GM19035 (cell line): ENCODE results near the gene NIPBL.
"Not testable (repeated sequence)": the region's sequence is repeated elsewhere in the genome, so short reads cannot be mapped to it uniquely, and the experiment has no call there.

ENCODE experiments used
- ATAC-seq: cut with Tn5 transposase; IDR thresholded peaks from one replicate; pipeline ENCODE4 v1.9.1; 2021; ENCODE audit not compliant: unreplicated experiment

NIPBL gene

DNA sequence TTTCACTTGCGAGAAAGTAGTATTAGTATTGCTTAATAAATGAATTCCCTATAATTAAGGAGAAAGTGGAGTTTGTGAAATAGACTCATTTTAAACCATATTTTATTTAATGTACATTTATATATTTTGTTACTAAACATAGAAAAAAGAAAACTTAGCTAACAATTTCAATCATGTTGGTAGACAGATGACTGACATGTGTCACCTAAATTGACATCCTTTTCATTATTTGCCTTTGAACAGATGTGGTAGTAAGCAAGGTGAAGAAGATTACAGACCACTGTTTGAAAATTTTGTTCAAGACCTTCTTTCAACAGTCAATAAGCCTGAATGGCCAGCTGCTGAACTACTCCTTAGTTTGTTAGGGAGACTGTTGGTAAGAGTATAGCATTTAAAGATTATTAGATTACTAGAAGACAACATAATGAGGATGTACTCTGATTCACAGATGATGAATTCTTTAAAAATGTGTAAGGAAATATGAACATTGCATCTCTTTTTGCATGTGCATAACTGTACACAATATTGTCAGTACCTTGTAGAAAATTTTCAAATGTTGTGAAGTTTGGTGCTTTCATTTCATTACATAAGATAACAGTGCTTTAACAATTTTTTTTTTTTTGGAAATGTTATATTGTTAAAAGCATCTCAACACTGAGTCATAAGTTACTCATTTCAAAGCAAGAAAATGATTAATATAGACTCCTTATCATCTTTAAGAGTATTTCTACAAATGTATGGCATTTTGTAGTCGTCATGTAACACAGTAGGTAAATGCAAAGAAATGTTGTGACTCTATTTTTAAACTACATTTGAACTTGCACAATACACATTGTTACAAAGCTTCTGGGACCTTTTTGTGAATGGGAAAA is 139.5 kb downstream of the NIPBL start:
- ATAC-seq, result no peak

DNA sequence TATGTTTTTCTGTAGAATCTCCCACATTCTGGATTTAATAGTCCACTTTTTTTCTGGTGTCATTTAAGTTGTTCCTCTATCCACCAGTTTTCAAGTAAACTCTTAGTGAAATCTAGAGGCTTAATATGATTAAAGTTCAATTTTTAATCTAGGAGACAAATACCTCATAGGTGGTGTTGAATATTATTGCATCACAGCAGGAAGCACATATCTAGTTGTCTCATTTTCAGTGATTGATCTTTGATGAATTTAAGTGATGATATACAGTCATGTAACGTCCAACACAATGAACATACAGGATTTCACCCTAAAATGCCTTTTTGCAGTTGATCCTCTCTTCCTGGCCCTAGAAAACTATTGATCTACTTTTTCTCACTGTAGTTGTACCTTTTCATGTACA is 152.3 kb downstream of the NIPBL start:
- ATAC-seq, result no peak

DNA sequence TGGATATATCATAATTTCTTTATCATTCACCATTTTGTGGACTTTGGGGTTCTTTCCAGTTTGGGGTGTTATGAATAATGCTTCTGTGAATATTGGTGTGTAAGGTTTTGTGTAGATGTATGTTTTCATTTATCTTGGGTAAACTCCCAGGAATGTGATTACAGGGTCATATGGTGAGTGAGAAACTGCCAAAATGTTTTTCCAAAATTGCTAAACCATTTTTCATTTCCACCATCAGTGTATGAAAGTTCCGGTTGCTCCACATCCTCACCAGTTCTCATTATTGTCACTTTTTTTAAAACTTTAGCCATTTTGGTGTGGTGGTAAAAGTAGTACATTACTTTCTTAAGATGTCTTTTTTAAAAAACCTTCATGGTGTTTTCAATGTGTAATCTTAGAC is 152.9 kb downstream of the NIPBL start:
- no peak for ATAC-seq

DNA sequence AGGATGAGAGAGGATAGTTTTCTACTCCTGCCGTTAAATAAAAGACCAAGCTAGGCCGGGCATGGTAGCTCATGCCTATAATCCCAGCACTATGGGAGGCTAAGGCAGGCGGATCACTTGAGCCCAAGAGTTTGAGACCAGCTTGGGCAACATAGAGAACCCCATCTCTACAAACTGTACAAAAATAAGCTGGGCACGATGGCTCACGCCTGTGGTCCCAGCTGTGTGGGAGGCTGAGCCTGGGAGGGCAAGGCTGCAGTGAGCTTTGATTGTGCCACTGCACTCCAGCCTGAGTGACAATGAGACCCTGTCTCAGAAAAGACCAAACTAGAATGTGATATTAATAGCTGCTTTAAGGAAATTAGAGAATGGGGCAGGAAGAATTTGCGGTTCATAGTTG is 158.4 kb downstream of the NIPBL start:
- no peak for ATAC-seq

DNA sequence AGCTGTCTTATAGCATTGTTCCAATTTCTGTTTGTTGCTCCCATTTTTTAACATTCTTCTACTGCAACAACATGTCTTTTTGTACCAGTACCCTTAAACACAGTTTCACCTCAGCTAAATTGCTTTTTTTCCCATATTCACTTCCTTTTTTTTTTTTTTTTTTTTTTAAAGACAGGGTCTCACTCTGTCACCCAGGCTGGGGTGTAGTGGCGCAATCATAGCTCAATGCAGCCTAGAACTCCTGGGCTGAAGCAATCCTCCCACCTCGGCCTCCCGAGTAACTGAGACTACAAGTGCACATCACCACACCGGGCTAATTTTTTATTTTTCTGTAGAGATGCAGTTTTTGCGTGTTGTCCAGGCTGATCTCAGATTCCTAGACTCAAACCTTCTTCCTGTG is 161.3 kb downstream of the NIPBL start:
- no peak for ATAC-seq

DNA sequence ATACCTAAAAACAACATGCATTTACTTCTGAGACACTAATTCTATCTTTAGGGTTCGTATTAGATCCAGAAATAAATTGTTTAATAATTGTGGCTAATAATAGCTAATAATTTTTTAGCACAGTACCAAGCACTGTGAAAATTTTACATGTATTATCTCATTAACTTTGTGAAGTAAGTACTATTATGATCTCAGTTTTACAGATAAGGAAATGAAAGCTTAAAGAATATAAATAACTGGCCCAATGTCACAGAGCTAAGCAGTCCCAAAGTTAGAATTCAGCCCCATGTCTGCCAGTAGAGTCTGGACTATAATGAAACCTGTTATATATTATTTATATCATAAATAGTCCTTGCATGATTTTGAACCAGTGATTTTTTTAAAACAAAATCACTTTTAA is 163.3 kb downstream of the NIPBL start:
- ATAC-seq, result no peak

DNA sequence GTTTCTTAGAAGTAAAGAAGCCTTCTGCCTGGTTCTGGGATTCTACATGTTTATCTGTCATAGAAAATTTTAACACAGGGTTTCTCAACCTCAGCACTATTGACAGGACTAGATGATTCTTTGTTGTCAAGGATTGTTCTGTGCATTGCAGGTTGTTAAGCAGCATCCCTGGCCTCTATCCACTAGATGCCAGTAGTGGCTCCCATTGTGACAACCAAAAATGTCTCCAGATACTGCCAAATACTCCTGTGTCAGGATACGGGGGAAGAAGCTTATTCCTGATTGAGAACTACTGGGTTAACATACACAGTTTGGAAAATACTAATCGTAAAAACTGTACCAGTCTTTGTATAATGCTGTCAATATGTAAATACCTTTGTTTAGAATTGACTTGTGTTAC is 167.1 kb downstream of the NIPBL start:
- ATAC-seq, result no peak

DNA sequence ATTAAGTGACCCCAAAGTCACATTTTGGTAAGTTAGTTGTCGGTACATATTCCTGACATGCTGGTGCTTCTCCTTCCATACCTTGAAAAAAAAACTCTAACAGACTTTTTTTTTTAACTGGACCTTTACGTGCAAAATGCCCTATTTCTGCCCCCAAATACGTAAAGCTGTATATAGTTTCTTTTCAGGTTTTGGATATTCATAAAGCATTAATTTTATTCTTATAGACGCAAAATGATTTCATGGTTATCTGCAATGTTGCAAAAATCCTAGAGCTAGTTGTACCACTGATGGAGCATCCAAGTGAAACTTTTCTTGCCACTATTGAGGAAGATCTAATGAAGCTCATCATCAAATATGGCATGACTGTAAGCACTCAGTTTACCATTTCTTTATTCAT is 167.6 kb downstream of the NIPBL start:
- ATAC-seq, result no peak

DNA sequence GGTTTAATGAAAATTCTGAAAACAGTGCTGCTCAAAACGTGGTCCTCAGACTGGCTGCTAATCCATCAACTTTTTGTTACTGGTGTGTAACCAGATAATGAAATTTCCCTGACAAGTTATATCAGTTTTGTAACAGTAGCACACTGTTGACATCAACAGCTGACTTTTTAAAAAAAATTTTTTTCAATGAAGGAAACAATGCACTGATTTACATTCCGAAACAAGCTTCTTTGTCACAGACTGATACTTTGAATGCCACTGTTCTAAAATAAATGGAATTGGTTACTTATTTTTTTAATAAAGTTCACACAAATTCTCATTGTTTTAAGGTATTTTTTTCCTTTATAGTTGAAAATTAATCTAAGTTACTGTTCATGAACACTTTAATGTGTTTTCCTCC is 169.1 kb downstream of the NIPBL start:
- no peak for ATAC-seq

DNA sequence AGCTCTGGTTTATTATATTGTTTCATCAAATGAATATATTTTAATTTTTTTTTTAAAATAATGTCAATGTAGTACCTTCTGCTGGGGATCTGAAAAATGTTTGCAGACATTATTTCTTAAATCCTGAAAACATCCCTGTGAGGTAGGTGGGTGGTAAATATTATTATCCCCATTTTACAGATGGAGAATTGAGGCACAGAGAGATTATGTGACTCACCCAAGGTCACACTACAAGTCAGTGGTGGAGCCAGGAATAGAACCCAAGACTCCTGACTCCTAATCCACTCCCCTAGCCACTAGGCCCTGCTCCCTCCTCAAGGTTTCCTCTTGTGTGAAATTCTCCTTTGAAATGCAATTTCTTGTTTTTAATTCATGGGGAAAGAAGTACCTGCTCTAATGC is 171.4 kb downstream of the NIPBL start:
- ATAC-seq, result no peak

DNA sequence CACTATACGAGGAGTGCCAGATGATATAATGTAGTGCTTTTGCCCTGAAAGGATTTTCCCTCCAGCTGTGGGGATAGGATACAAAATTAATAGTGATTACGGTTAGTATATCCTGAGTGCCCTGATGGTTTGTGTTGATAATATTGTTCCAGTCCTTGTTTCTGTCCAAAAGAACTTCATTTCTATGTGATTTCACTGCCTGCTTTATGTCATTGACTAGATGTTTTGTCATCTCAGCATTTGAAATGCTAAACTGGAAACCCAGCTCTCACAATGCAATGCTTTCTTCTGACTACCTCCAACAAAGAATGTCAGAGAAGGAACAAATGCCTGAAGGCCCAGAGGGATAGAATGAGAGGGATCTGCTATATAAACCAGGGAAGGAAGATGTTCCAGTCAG is 177.8 kb downstream of the NIPBL start:
- ATAC-seq, result no peak

DNA sequence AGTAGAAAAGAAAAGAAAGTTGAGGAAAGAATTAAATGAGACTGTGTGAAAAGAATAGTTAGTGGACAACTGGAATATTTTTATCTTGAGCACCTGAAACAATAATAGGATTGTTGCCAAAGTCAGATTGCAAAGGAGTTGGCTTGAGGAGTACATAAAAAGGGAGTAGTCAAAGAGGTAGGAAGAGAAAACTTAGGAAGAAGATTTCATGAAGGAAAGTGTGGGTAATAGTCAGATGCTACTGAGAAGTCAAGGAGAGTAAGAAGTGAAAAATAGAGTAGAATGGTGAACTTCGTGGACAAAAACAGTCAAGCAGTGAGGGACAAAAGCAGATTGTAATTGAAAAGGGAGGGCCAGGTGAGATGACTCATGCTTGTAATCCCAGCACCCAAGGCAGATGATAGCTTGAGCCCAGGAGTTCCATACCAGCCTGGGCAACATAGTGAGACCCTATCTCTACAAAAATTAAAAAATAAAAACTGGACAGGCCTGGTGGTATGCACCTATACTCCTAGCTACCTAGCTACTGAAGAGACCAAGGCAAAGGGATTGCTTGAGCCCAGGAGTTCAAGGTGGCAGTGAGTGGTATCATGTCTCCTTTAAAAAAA is 178.9 kb downstream of the NIPBL start:
- no peak for ATAC-seq

DNA sequence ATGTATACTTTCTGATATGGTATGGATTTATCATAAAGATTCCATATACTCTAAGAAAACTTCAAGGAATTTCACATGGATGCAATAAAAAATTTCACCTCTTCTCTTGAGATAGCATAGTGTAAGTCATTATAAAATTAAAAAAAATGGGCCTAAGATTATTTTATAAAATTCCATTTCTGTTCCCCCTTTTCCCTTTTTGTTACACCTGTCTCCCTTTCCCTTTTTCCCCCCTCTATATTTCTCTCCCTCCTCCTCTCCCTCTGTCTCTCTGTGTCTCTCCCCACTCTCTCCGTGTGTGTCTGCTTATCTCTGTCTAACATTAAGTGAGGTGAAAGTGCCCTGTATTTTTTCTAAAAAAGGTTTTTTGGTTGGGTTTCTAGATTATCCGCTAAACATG is 180.2 kb downstream of the NIPBL start:
- ATAC-seq, result no peak

DNA sequence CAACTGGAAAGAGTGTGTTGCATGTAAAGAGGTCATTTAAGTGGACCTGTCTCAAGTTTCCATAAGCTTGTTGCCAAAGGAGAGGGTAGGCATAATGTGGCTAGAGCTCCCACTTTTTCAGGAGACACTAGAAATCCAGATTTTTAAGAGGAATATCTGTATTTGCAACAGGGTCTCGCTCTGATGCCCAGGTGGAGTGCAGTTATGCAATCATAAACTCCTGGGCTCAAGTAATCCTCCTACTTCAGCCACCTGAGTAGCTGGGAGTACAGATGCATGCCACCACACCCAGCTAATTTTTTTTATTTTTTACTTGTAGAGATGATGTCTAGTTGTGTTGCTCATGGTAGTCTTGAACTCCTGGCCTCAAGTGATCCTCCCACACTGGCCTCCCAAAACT is 183.5 kb downstream of the NIPBL start:
- ATAC-seq, result no peak

DNA sequence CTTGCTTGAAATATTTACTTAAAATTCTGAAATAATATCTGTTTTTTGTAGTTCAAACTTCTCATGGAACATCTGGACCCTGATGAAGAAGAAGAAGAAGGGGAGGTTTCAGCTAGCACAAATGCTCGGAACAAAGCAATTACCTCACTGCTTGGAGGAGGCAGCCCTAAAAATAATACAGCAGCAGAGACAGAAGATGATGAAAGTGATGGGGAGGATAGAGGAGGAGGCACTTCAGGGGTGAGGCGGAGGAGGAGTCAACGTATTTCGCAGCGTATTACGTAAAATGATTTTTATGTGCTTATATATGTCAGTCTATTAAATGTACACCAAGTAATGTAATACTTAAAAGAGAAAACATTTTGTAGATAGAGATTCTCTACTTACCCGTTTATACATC is 187.2 kb downstream of the NIPBL start:
- no peak for ATAC-seq

DNA sequence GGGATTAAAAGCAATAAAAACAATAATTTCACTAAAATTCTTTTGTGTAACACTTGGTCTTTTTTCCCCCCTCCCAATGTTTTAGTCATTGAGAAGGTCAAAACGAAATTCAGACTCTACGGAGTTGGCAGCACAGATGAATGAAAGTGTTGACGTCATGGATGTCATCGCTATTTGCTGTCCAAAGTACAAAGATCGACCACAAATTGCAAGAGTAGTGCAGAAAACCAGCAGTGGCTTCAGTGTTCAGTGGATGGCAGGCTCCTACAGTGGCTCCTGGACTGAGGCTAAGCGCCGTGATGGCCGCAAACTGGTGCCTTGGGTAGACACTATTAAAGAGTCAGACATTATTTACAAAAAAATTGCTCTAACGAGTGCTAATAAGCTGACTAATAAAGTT is 187.9 kb downstream of the NIPBL start:
- no peak for ATAC-seq

DNA sequence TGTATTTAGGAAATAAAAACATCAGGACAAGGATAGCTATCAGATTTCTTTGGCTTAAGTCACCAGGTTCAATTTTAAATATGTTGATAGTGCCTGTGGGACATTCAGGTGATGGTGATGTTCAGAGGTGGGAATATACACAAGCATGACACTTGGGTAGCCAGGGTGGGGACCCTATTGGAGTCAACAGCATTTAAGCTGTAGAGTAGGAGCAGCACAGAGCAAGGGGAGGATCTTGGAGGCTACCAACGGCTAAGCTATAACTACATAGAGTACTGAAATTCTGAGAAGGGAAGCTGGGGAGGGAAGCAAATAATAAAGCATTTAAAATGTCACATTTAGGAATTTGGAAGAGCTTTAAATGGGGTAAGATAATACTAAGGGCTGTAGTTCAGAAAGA is 194.9 kb downstream of the NIPBL start:
- ATAC-seq, result no peak

DNA sequence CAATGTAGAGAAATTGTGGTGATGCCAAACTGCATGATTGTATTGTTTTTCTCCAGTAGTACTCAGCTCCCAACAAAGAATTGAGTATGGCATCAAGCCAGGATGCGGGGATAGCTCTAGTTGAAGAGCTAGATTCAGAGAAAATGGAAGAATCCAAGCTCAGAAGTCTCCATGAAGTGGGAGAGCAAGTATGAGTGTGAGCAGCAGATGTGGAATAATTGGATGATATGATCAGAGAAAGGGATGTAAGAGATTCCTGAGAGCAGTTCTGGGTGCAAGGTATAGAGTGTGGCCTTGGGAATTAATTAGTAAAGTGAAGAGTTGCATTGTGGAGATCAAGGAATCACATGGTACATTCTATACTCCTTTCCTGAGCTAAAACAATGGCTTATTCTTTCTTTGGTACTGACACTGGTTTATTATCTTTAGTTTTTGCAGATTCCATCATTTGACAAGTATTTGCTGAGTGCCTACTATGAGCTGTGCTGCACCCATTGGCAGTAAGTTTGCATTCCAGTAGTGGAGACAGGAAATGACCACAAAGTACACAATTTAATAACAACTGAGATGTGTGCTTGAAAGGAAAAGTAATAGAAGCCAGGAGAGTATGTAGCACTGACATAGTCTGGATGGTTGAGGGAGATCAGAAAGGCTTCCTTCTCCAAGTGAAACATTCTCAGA is 195.5 kb downstream of the NIPBL start:
- no peak for ATAC-seq

DNA sequence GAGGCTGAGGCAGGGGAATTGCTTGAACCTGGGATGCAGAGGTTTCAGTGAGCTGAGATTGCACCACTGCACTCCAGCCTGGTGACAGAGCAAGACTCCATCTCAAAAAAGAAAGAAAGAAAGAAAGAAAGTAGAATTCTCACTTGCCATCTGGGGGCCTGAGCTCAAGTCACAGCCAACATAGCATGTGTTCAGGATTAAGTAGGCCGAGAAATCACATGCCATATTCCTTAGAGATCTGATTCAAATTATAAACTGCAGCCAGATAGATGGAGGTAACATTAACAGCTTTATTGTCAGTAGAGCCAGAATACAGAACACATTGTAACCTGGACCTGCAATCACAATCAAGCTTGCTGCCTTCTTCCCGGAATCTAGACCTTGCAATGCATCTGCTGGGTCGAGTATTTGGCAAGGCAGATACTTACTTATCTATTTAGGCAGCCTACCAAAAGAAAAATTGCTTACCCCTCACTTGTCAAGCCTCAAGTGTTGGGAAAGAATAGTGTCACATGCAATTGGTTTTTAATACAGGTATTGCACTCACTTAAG is 198.9 kb downstream of the NIPBL start:
- ATAC-seq, result no peak

DNA sequence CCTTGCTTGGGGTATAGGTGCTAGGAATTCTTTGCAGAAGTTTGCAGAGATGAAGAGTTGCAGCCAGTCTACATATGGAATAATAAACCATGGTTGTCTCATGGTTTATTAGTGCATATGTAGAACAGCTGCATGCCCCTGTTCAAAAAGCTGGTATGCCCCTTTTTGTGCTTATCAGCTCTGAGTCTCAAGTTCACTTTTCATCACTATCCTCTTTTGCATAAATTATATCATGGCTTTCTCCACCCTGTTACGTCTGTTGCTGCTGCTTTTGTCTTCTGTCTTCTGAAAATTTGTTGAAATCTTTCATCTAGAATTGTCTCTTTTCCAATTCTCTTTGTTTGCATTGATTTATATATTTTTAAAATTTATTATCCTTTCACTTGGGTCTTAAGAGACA is 200.6 kb downstream of the NIPBL start:
- no peak for ATAC-seq

DNA sequence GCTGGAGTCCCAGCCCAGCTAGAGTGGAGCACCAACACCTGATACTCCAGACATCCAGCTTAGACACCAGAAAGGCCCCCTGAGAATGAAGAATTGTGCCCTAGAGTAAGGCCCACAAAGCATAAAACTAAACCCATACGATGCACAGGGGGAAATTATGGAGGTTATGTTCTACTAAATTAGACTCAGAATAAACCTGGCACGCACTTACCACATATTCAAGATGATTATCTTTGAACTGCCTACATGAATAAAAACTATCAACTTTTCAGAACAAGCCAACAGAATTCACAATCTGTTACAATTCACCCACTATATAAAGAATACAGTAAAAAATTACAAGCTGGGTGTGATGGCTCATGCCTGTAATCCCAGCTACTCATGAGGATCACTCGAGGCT is 204.1 kb downstream of the NIPBL start:
- no peak for ATAC-seq

DNA sequence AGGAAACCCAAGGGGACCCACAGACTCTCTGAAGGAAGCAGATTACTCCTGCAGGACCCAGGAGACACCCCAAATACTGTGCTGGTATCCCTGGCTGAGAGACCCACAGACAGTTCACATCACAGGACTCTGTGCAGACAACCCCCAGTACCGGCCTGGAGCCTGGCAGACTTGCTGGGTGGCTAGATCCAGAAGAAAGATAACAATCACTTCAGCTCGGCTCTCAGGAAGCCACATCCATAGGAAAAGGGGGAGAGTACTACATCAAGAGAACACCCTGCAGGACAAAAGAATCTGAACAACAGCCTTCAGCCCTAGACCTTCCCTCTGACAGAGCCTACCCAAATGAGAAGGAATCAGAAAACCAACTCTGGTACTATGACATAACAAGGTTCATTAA is 206.4 kb downstream of the NIPBL start:
- ATAC-seq, result not testable (repeated sequence)
